ENCODE measurements around the gene FBN1.

The FBN1 gene

DNA sequence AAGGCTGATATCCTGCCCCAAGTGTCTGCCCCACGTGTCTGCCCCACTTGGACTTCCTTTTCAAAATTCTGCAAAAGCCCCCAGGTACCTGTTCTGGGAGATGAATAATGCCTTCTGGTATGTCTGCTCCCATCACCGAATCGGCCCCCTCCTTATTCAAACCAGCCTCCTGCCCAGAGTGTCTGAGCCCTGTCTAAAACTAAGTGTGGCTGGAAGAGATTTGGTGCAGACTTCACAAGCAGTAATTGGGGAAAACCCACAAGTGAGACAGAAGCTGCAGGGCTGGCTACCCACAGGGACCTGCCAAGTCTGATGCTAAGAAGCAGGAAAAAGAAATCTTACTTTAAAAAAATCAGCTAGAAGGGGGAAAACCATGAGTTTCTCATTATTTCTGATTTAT is 229.2 kb downstream of the FBN1 start:
- TF ChIP-seq SCRT1 (tag by site-specific recombination; IDR thresholded peaks at IDR 0.05; ENCODE audit: borderline replicate concordance) (no peak), KLF9 (tag by site-specific recombination; IDR thresholded peaks at IDR 0.05; ENCODE audit: low read depth) (no peak), ZNF843 (tag by site-specific recombination; IDR thresholded peaks at IDR 0.05) (no peak), IKZF3 (tag by site-specific recombination; IDR thresholded peaks at IDR 0.05) (no peak), ZSCAN16 (tag by site-specific recombination; IDR thresholded peaks at IDR 0.05) (no peak), RBAK (tag by site-specific recombination; IDR thresholded peaks at IDR 0.05) (no peak), ZNF830 (tag by site-specific recombination; IDR thresholded peaks at IDR 0.05; ENCODE audit: low read depth) (no peak), ZNF76 (tag by site-specific recombination; IDR thresholded peaks at IDR 0.05; ENCODE audit: borderline replicate concordance, low read depth) (no peak), ZNF521 (tag by site-specific recombination; IDR thresholded peaks at IDR 0.05) (no peak), ZNF404 (tag by site-specific recombination; IDR thresholded peaks at IDR 0.05) (no peak), ZNF747 (tag by site-specific recombination; IDR thresholded peaks at IDR 0.05) (no peak), KLF16 (tag by site-specific recombination; IDR thresholded peaks at IDR 0.05) (no peak), ZNF529 (tag by site-specific recombination; IDR thresholded peaks at IDR 0.05; ENCODE audit: insufficient replicate concordance) (no peak), ZNF433 (tag by site-specific recombination; IDR thresholded peaks at IDR 0.05; ENCODE audit: low read depth) (no peak)
- TF ChIP-seq, protein P1, sequence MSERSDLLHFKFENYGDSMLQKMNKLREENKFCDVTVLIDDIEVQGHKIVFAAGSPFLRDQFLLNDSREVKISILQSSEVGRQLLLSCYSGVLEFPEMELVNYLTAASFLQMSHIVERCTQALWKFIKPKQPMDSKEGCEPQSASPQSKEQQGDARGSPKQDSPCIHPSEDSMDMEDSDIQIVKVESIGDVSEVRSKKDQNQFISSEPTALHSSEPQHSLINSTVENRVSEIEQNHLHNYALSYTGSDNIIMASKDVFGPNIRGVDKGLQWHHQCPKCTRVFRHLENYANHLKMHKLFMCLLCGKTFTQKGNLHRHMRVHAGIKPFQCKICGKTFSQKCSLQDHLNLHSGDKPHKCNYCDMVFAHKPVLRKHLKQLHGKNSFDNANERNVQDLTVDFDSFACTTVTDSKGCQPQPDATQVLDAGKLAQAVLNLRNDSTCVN (tag by site-specific recombination; optimal IDR thresholded peaks at IDR 0.05), result no peak
- TF ChIP-seq, protein P2, sequence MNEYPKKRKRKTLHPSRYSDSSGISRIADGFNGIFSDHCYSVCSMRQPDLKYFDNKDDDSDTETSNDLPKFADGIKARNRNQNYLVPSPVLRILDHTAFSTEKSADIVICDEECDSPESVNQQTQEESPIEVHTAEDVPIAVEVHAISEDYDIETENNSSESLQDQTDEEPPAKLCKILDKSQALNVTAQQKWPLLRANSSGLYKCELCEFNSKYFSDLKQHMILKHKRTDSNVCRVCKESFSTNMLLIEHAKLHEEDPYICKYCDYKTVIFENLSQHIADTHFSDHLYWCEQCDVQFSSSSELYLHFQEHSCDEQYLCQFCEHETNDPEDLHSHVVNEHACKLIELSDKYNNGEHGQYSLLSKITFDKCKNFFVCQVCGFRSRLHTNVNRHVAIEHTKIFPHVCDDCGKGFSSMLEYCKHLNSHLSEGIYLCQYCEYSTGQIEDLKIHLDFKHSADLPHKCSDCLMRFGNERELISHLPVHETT (tag by site-specific recombination; IDR thresholded peaks at IDR 0.05), result no peak
- TF ChIP-seq, protein P3, sequence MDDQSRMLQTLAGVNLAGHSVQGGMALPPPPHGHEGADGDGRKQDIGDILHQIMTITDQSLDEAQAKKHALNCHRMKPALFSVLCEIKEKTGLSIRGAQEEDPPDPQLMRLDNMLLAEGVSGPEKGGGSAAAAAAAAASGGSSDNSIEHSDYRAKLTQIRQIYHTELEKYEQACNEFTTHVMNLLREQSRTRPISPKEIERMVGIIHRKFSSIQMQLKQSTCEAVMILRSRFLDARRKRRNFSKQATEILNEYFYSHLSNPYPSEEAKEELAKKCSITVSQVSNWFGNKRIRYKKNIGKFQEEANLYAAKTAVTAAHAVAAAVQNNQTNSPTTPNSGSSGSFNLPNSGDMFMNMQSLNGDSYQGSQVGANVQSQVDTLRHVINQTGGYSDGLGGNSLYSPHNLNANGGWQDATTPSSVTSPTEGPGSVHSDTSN (CRISPR knock-in tag; IDR thresholded peaks at IDR 0.05), result no peak
- TF ChIP-seq, protein P4, sequence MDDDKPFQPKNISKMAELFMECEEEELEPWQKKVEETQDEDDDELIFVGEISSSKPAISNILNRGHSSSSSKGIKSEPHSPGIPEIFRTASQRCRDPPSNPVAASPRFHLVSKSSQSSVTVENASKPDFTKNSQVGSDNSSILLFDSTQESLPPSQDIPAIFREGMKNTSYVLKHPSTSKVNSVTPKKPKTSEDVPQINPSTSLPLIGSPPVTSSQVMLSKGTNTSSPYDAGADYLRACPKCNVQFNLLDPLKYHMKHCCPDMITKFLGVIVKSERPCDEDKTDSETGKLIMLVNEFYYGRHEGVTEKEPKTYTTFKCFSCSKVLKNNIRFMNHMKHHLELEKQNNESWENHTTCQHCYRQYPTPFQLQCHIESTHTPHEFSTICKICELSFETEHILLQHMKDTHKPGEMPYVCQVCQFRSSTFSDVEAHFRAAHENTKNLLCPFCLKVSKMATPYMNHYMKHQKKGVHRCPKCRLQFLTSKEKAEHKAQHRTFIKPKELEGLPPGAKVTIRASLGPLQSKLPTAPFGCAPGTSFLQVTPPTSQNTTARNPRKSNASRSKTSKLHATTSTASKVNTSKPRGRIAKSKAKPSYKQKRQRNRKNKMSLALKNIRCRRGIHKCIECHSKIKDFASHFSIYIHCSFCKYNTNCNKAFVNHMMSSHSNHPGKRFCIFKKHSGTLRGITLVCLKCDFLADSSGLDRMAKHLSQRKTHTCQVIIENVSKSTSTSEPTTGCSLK (tag by site-specific recombination; IDR thresholded peaks at IDR 0.05), result no peak
- TF ChIP-seq, protein P5, sequence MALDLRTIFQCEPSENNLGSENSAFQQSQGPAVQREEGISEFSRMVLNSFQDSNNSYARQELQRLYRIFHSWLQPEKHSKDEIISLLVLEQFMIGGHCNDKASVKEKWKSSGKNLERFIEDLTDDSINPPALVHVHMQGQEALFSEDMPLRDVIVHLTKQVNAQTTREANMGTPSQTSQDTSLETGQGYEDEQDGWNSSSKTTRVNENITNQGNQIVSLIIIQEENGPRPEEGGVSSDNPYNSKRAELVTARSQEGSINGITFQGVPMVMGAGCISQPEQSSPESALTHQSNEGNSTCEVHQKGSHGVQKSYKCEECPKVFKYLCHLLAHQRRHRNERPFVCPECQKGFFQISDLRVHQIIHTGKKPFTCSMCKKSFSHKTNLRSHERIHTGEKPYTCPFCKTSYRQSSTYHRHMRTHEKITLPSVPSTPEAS (tag by site-specific recombination; IDR thresholded peaks at IDR 0.05), result no peak
- H3K9me3 ChIP-seq (ENCODE audit: control insufficient read depth, insufficient read depth, low read depth, low read length), result no peaks in the 10 kb centered on the region
- ChIA-PET CTCF (no interaction called here), POLR2A (interaction anchor here (0.6 kb wide), 1 partner anchor 44 kb away, joined by 5 read pairs; no protein-coding TSS in a partner anchor)
- no peak overlapping the region for H3K27ac ChIP-seq (ENCODE audit: extremely low read depth, low read depth, low read length)
- peaks cover 0 to 19% of the 10 kb centered on the region in 2 experiments; a peak in 1 of 3 replicates for H3K36me3 ChIP-seq (ENCODE audit: control insufficient read depth in 2 of 2, insufficient read depth in 1 of 2, low read length in 2 of 2)
- no peaks in the 10 kb centered on the region for H3K4me1 ChIP-seq (ENCODE audit: control insufficient read depth, insufficient read depth, low read length)
- H3K4me3 ChIP-seq (ENCODE audit: low read depth, low read length), result no peak overlapping the region

Measured in HEK293 (cell line).